Osteoblast (primary cell): ENCODE data around the gene GAB4. TPM values are rescaled to one million over a fixed set of nuclear protein-coding genes. Genes with fewer than 3 reads are reported as not detected.

ENCODE experiments used
- DNase-seq: peaks from one replicate; pipeline ENCODE4 v3.0.0; 2011; ENCODE audit warnings: low spot score, mixed read lengths; ENCODE audit not compliant: insufficient read length; ENCODE audit errors: missing footprints
- H2AFZ ChIP-seq: 2 replicates; pipeline ENCODE4 v1.6.0; 2011; ENCODE audit warnings: mild to moderate bottlenecking, low read length
- H3K27ac ChIP-seq: 2 replicates; pipeline ENCODE4 v1.5.1; 2011; ENCODE audit warnings: mild to moderate bottlenecking, low read depth, low read length, moderate library complexity
- H3K27me3 ChIP-seq: 2 replicates; pipeline ENCODE4 v1.6.0; 2012; ENCODE audit warnings: mild to moderate bottlenecking, control low read depth, inconsistent platforms, low read length, moderate library complexity; ENCODE audit not compliant: insufficient read depth
- H3K36me3 ChIP-seq: 2 replicates; pipeline ENCODE4 v1.5.1; 2011; ENCODE audit warnings: mild to moderate bottlenecking, low read length, control low read depth, moderate library complexity; ENCODE audit not compliant: insufficient read depth
- H3K4me1 ChIP-seq: 2 replicates; pipeline ENCODE4 v1.5.1; 2011; ENCODE audit warnings: mild to moderate bottlenecking, low read length, control low read depth, moderate library complexity; ENCODE audit not compliant: insufficient read depth
- H3K4me2 ChIP-seq: 2 replicates; pipeline ENCODE4 v1.6.0; 2011; ENCODE audit warnings: mild to moderate bottlenecking, low read length; ENCODE audit not compliant: insufficient read depth
- H3K4me3 ChIP-seq: fragments of 200-600 bp; sonication (generic); 3 replicates; pipeline ENCODE4 v1.5.1; 2012; ENCODE audit warnings: mild to moderate bottlenecking, low read length, inconsistent platforms; ENCODE audit not compliant: insufficient read depth
- H3K79me2 ChIP-seq: 2 replicates; pipeline ENCODE4 v1.6.0; 2012; ENCODE audit warnings: mild to moderate bottlenecking, low read length, control low read depth, inconsistent platforms; ENCODE audit not compliant: insufficient read depth
- H3K9me3 ChIP-seq: 2 replicates; pipeline ENCODE4 v1.5.1; 2011; ENCODE audit warnings: low read depth, low read length, control low read depth
- H4K20me1 ChIP-seq: 2 replicates; pipeline ENCODE4 v1.6.0; 2012; ENCODE audit warnings: mild to moderate bottlenecking, low read length, control low read depth; ENCODE audit not compliant: insufficient read depth
- total RNA-seq: library from RNA; depleted of rRNA; stranded (reverse); fragments of >200 nt; gene quantifications from 2 replicates; pipeline ENCODE4 v1.2.3, GENCODE V29; 2012
- TF ChIP-seq, protein P1 (sequence below): IDR thresholded peaks from 2 replicates; pipeline ENCODE4 v1.5.1; 2011; ENCODE audit warnings: mild to moderate bottlenecking, low read depth, low read length, moderate library complexity; ENCODE audit errors: extremely low read depth

GAB4 gene
- total RNA-seq, 1 donor: not detected

DNA sequence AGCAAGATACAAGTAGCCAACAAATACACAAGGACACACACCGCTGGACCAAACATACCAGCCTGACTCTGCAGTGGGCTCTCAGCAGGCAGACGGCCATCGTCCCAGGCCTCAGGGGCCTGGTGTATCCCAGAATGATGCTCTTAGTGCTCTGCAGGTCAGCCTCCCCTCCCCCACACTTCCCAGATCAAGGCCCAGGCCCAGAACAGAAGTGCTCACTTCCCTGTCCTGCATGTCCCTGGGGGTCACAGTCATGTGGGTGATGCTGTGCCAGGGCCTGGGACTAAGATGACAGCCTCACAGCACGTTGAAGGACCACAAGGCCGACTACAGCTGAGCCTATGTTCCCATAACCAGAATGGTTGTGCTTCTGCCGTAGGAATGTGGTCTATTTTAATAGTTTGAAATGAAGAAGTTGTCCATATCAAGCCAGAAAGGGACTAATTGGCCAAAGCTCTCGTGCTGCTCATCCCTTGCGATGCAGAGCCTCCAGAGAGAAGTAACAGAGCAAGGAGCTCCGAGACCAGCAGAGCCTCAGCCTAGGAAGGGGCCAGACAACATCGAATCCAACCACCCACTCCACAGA is 48.6 kb downstream of the GAB4 start:
- no peaks in the 10 kb centered on the region for H3K36me3 ChIP-seq
- H2AFZ ChIP-seq: no peak overlapping the region
- no peak overlapping the region for H3K4me3 ChIP-seq
- no peaks in the 10 kb centered on the region for H3K4me1 ChIP-seq
- TF ChIP-seq, protein P1, sequence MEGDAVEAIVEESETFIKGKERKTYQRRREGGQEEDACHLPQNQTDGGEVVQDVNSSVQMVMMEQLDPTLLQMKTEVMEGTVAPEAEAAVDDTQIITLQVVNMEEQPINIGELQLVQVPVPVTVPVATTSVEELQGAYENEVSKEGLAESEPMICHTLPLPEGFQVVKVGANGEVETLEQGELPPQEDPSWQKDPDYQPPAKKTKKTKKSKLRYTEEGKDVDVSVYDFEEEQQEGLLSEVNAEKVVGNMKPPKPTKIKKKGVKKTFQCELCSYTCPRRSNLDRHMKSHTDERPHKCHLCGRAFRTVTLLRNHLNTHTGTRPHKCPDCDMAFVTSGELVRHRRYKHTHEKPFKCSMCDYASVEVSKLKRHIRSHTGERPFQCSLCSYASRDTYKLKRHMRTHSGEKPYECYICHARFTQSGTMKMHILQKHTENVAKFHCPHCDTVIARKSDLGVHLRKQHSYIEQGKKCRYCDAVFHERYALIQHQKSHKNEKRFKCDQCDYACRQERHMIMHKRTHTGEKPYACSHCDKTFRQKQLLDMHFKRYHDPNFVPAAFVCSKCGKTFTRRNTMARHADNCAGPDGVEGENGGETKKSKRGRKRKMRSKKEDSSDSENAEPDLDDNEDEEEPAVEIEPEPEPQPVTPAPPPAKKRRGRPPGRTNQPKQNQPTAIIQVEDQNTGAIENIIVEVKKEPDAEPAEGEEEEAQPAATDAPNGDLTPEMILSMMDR: no peak
- DNase-seq: peak; percentile 58
- no peak overlapping the region for H3K4me2 ChIP-seq
- H3K27ac ChIP-seq: no peak overlapping the region
- no peaks in the 10 kb centered on the region for H3K9me3 ChIP-seq
- no peaks in the 10 kb centered on the region for H4K20me1 ChIP-seq
- no peaks in the 10 kb centered on the region for H3K79me2 ChIP-seq
- no peaks in the 10 kb centered on the region for H3K27me3 ChIP-seq

DNA sequence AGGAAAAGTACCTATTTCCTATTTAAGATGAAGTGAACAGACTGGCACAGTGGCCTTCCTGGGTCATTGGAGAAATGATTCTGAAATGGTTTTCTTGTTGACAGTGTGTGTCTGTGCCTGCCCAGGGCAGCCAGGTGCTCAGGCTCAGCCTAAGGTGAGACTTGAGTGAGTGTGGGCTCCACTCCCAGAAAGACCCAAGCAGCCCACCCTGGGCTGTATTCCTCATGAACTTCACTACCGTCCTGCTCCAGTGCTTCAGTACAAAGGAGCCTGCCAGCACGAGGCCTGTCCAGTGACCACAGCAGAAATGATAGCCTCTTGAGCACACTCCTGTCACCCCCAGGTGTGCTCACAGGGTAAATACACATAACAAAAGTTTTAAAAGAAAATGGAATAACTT is 49.5 kb downstream of the GAB4 start:
- Histone ChIP-seq H3K27me3 (no peaks in the 10 kb centered on the region), H3K4me3 (no peak overlapping the region), H2AFZ (no peak overlapping the region), H3K27ac (no peak overlapping the region), H3K36me3 (no peaks in the 10 kb centered on the region), H3K4me2 (no peak overlapping the region), H4K20me1 (no peaks in the 10 kb centered on the region), H3K4me1 (no peaks in the 10 kb centered on the region), H3K79me2 (no peaks in the 10 kb centered on the region), H3K9me3 (no peaks in the 10 kb centered on the region)
- DNase-seq: peak; percentile 65
- TF ChIP-seq, protein P1: no peak

DNA sequence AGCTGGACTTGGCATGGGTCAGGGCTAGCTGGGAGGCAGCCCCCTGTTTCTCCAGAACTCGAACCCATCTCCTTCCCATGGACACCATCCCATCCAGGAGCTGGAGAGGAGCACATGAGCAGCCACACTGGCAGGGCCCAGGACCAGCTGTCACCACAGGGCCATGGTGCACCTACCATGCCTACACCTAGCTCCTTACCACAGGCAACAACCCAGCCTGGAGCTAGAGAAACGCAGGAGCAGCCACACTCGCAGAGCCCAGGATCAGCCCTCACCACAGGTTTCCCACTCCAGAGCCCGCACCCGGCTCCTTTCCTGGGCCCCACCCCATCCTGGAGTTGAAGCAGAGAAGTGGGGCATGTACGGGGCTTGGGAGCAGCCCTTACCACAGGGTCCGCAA is 50.2 kb downstream of the GAB4 start:
- no peak overlapping the region for H2AFZ ChIP-seq
- no peak overlapping the region for H3K27ac ChIP-seq
- no peaks in the 10 kb centered on the region for H3K9me3 ChIP-seq
- H3K4me3 ChIP-seq: no peak overlapping the region
- H3K79me2 ChIP-seq: no peaks in the 10 kb centered on the region
- peak; percentile 10 for DNase-seq
- H3K36me3 ChIP-seq: no peaks in the 10 kb centered on the region
- no peak overlapping the region for H3K4me2 ChIP-seq
- no peaks in the 10 kb centered on the region for H4K20me1 ChIP-seq
- H3K27me3 ChIP-seq: no peaks in the 10 kb centered on the region
- TF ChIP-seq, protein P1: no peak
- H3K4me1 ChIP-seq: no peaks in the 10 kb centered on the region

DNA sequence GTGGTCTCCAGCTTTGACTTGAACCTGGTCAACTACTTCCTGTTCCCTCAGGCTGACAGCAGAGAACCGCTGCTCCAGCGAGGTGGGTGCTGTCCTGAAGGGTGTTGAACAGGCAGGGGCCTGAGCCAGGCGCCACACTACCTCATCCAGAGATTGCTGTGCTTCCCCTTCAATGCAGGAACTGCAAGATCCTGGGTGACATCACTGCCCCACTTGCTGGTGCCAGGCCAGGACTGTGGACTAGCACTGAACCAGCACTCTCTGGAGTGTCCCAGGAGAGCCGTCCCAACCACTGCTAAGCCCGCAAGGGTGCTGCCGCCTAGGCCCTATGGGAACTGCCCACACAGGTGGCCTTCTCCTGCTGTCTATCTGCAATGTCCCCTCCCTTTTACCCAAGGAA is 51.7 kb downstream of the GAB4 start:
- Histone ChIP-seq H3K4me3 (no peak overlapping the region), H4K20me1 (no peaks in the 10 kb centered on the region), H3K9me3 (no peaks in the 10 kb centered on the region), H3K4me2 (no peak overlapping the region), H3K79me2 (no peaks in the 10 kb centered on the region), H3K4me1 (no peaks in the 10 kb centered on the region), H3K36me3 (no peaks in the 10 kb centered on the region), H3K27ac (no peak overlapping the region), H2AFZ (no peak overlapping the region), H3K27me3 (no peaks in the 10 kb centered on the region)
- DNase-seq: peak; percentile 11
- TF ChIP-seq, protein P1: no peak
